22Rv1 (cell line): ENCODE data around the gene MAP2K3.
"Not testable (repeated sequence)": the region's sequence is repeated elsewhere in the genome, so short reads cannot be mapped to it uniquely, and the experiment has no call there.

ENCODE experiments used
- CTCF ChIP-seq: fragments of 450-650 bp; IDR thresholded peaks from 2 replicates; pipeline ENCODE4 v1.5.1; 2017; ENCODE audit warnings: mild to moderate bottlenecking
- ZFX ChIP-seq: fragments of 450-650 bp; IDR thresholded peaks from 2 replicates; pipeline ENCODE4 v1.6.1; 2017; ENCODE audit warnings: antibody characterized with exemption, borderline replicate concordance

- not testable (repeated sequence) for TF ChIP-seq CTCF, ZFX
Observed at GRCh38 chr17:21318856-21319255, 34.3 kb downstream of the MAP2K3 start.
